ENCODE results near the gene NGB. TPM values are rescaled to one million over a fixed set of nuclear protein-coding genes. Genes with fewer than 3 reads are reported as not detected.

The NGB gene
- total RNA-seq, 1 donor from 2014 or later = not detected

Small RNA genes lying within 50 kb of the gene (microRNA-seq; reads per million reads assigned to microRNA genes)
- gene MIR1260A (ENCODE audit: borderline number of aligned reads) = not detected

Other genes with a start within 250 kb of the NGB start
- gene IRF2BPL, start 242.5 kb downstream of the NGB start, total RNA-seq = 56.0 to 61.9 TPM (median 56.7 TPM) in 3 replicates
- gene CIPC, start 172.9 kb downstream of the NGB start, total RNA-seq = 9.7 to 11.0 TPM (median 10.0 TPM) in 3 replicates
- gene ZDHHC22, start 129.4 kb downstream of the NGB start, total RNA-seq = 0.13 to 0.30 TPM (median 0.15 TPM) in 3 replicates
- gene TMEM63C, start 89.4 kb downstream of the NGB start, total RNA-seq = 7.6 to 10.3 TPM (median 8.7 TPM) in 3 replicates
- gene POMT2, start 49.7 kb upstream of the NGB start, total RNA-seq = 30.1 to 45.1 TPM (median 34.7 TPM) in 3 replicates
- gene GSTZ1, start 49.8 kb upstream of the NGB start, total RNA-seq = 9.8 to 14.1 TPM (median 12.5 TPM) in 3 replicates
- 10.3 to 12.5 TPM (median 10.4 TPM) in 3 replicates for gene TMED8, start 105.9 kb upstream of the NGB start, total RNA-seq
- gene SAMD15, start 106.2 kb upstream of the NGB start, total RNA-seq = 1.2 to 3.3 TPM (median 1.4 TPM) in 3 replicates
- gene NOXRED1, start 152.3 kb upstream of the NGB start, total RNA-seq = 0.18 to 0.37 TPM (median 0.27 TPM) in 3 replicates
- gene VIPAS39, start 186.4 kb upstream of the NGB start, total RNA-seq = 21.2 to 24.3 TPM (median 21.9 TPM) in 3 replicates
- 85.0 to 107 TPM (median 85.7 TPM) in 3 replicates for gene AHSA1, start 186.9 kb upstream of the NGB start, total RNA-seq
- gene ISM2, start 227.6 kb upstream of the NGB start, total RNA-seq = 0.20 to 0.26 TPM in 2 of 3 replicates, not detected in the other